Testis (tissue), 3 donors: ENCODE measurements around the gene LIX1L. TPM values are rescaled to one million over a fixed set of nuclear protein-coding genes. Genes with fewer than 3 reads are reported as not detected.

ENCODE experiments used
- DNase-seq: peaks from one replicate; pipeline ENCODE4 v3.0.0-alpha.2; 2019
- H3K27ac ChIP-seq, 2 donors: fragments of 200-600 bp; sonication (generic); one replicate each; pipeline ENCODE4 v1.5.1; 2019
- H3K27me3 ChIP-seq: fragments of 200-600 bp; sonication (generic); one replicate; pipeline ENCODE4 v1.5.1; 2019
- H3K36me3 ChIP-seq: fragments of 200-600 bp; sonication (generic); one replicate; pipeline ENCODE4 v1.5.1; 2017; ENCODE audit warnings: low read depth; ENCODE audit errors: missing control alignments
- H3K4me1 ChIP-seq: fragments of 200-600 bp; sonication (generic); one replicate; pipeline ENCODE4 v1.5.1; 2019
- H3K4me3 ChIP-seq, 2 donors: fragments of 200-600 bp; sonication (generic); one replicate each; pipeline ENCODE4 v1.5.1; 2017 to 2019
- H3K9me3 ChIP-seq: fragments of 200-600 bp; sonication (generic); one replicate; pipeline ENCODE4 v1.5.1; 2017
- CTCF ChIP-seq, 3 experiments: fragments of 450-650 bp in 2 of 3; fragments of 200-600 bp in 1 of 3; sonication (generic) in 1 of 3; IDR thresholded peaks; one replicate each; pipeline ENCODE4 v1.5.1; 2016 to 2019; ENCODE audit warnings: antibody characterized with exemption in 3 of 3, mild to moderate bottlenecking in 2 of 3, moderate library complexity in 1 of 3
- POLR2A ChIP-seq: fragments of 450-650 bp; IDR thresholded peaks from one replicate; pipeline ENCODE4 v1.6.1; 2017; ENCODE audit warnings: antibody characterized with exemption, mild to moderate bottlenecking, moderate library complexity
- WGBS, 2 donors: methylation state at CpG; one replicate each; pipeline ENCODE4 v1.1.5; 2018; 5-methylcytosine and 5-hydroxymethylcytosine counted together
- intact Hi-C: fragments of 100-400 bp; cut with DNase I; formaldehyde crosslinking; loops from one replicate; pipeline ENCODE4 v1.15.1; 2023; ENCODE audit warnings: low total_unique reads
- polyA plus RNA-seq: library from polyadenylated mRNA; stranded (reverse); fragments of 350-450 nt; fragmentation: Illumina TruSeq; extraction: RNeasy Lipid Tissue Mini Kit (QIAGEN cat#74804); gene quantifications from one replicate; pipeline ENCODE4 v1.2.3, GENCODE V29; 2014; ENCODE audit warnings: low read depth, low replicate concordance; ENCODE audit not compliant: insufficient read depth
- total RNA-seq, 2 donors: library from RNA; depleted of rRNA; stranded (reverse); fragments of >200 nt; gene quantifications; one replicate each; pipeline ENCODE4 v1.2.3, GENCODE V29; 2016

The LIX1L gene
- total and polyA plus RNA-seq, 3 donors from 2014 or later: 15.8 to 20.6 (median 16.6) TPM

GRCh38 chr1:145956781-145957442 is 905 bp downstream of the LIX1L start:
- Histone ChIP-seq H3K36me3 (no peaks in the 10 kb centered on the region), H3K27ac (peak overlapping the region; percentile 83 to 98), H3K27me3 (no peaks in the 10 kb centered on the region), H3K9me3 (no peaks in the 10 kb centered on the region), H3K4me1 (peaks cover 34% of the 10 kb centered on the region), H3K4me3 (peak overlapping the region; percentile 72 to 83)
- 2 to 3% methylated on average over 3 of the region's 3 CpGs for WGBS, 2 donors
- TF ChIP-seq POLR2A: no peak
- TF ChIP-seq CTCF (IDR thresholded peaks at IDR 0.05): no peak
- peak; percentile 62 for DNase-seq
- intact Hi-C loops: no loop called here

- peak overlapping the region in 1 of 2 donors; percentile 72 for H3K4me3 ChIP-seq
- H3K27me3 ChIP-seq: no peaks in the 10 kb centered on the region
- TF ChIP-seq CTCF (IDR thresholded peaks at IDR 0.05): no peak
- TF ChIP-seq POLR2A: no peak
- H3K27ac ChIP-seq: peak overlapping the region; percentile 83 to 98
- no peaks in the 10 kb centered on the region for H3K36me3 ChIP-seq
- intact Hi-C loops: no loop called here
- no peaks in the 10 kb centered on the region for H3K9me3 ChIP-seq
- DNase-seq: no peak
- H3K4me1 ChIP-seq: peaks cover 32% of the 10 kb centered on the region
Measured at GRCh38 chr1:145956361-145956760, 1.5 kb downstream of the LIX1L start.

- H3K27me3 ChIP-seq: no peaks in the 10 kb centered on the region
- H3K4me1 ChIP-seq: peaks cover 26% of the 10 kb centered on the region
- H3K4me3 ChIP-seq: no peak overlapping the region
- DNase-seq: no peak
- intact Hi-C loops: no loop called here
- peak overlapping the region in 1 of 2 donors; percentile 47 for H3K27ac ChIP-seq
- H3K36me3 ChIP-seq: no peaks in the 10 kb centered on the region
- WGBS, 2 donors: 17 to 23% methylated on average over 2 of the region's 2 CpGs
- no peak for TF ChIP-seq POLR2A
- TF ChIP-seq CTCF (IDR thresholded peaks at IDR 0.05): no peak
- no peaks in the 10 kb centered on the region for H3K9me3 ChIP-seq
Measured at GRCh38 chr1:145955436-145955835, 2.4 kb downstream of the LIX1L start.

GRCh38 chr1:145953861-145954260 is 4.0 kb downstream of the LIX1L start:
- Histone ChIP-seq H3K27me3 (no peaks in the 10 kb centered on the region), H3K4me3 (no peak overlapping the region), H3K27ac (no peak overlapping the region), H3K9me3 (no peaks in the 10 kb centered on the region), H3K4me1 (peaks cover 26% of the 10 kb centered on the region), H3K36me3 (no peaks in the 10 kb centered on the region)
- intact Hi-C loops: no loop called here
- DNase-seq: no peak
- TF ChIP-seq POLR2A (no peak), CTCF (IDR thresholded peaks at IDR 0.05) (no peak)
- WGBS, 2 donors: 85 to 86% methylated on average over 6 of the region's 6 CpGs

GRCh38 chr1:145952903-145953302 is 4.9 kb downstream of the LIX1L start:
- H3K4me1 ChIP-seq: peaks cover 20% of the 10 kb centered on the region
- no peak for DNase-seq
- H3K27ac ChIP-seq: no peak overlapping the region
- H3K36me3 ChIP-seq: no peaks in the 10 kb centered on the region
- H3K4me3 ChIP-seq: no peak overlapping the region
- H3K9me3 ChIP-seq: no peaks in the 10 kb centered on the region
- H3K27me3 ChIP-seq: no peaks in the 10 kb centered on the region
- WGBS, 2 donors: 95 to 100% methylated on average over 3 of the region's 3 CpGs
- TF ChIP-seq POLR2A (no peak), CTCF (IDR thresholded peaks at IDR 0.05) (no peak)
- intact Hi-C loops: no loop called here
